ENCODE data around the gene TRIM72.
"Not testable (repeated sequence)": the region's sequence is repeated elsewhere in the genome, so short reads cannot be mapped to it uniquely, and the experiment has no call there.

Gene TRIM72

GRCh38 chr16:31190818-31191444, 23.0 kb upstream of the TRIM72 start:
- no peak for DNase-seq (ENCODE audit: low spot score)

GRCh38 chr16:31191697-31192428, 22.1 kb upstream of the TRIM72 start:
- no peak for DNase-seq (ENCODE audit: low spot score)

GRCh38 chr16:31192856-31193642, 20.9 kb upstream of the TRIM72 start:
- DNase-seq (ENCODE audit: low spot score) = no peak

GRCh38 chr16:31193874-31194273, 20.0 kb upstream of the TRIM72 start:
- no peak for DNase-seq (ENCODE audit: low spot score)

- no peak for DNase-seq (ENCODE audit: low spot score)
Observed at GRCh38 chr16:31194898-31195297, 19.0 kb upstream of the TRIM72 start.

GRCh38 chr16:31195861-31196260, 18.1 kb upstream of the TRIM72 start:
- DNase-seq (ENCODE audit: low spot score) = not testable (repeated sequence)

GRCh38 chr16:31196324-31197088, 17.4 kb upstream of the TRIM72 start:
- no peak for DNase-seq (ENCODE audit: low spot score)

- no peak for DNase-seq (ENCODE audit: low spot score)
Observed at GRCh38 chr16:31198207-31198882, 15.6 kb upstream of the TRIM72 start.

- no peak for DNase-seq (ENCODE audit: low spot score)
Observed at GRCh38 chr16:31199430-31200041, 14.4 kb upstream of the TRIM72 start.

GRCh38 chr16:31200111-31200510, 13.8 kb upstream of the TRIM72 start:
- DNase-seq (ENCODE audit: low spot score) = not testable (repeated sequence)

- no peak for DNase-seq (ENCODE audit: low spot score)
Observed at GRCh38 chr16:31200821-31201568, 12.9 kb upstream of the TRIM72 start.

GRCh38 chr16:31201582-31202413, 12.1 kb upstream of the TRIM72 start:
- DNase-seq (ENCODE audit: low spot score) = peak; percentile 37

- DNase-seq (ENCODE audit: low spot score) = peak; percentile 49
Observed at GRCh38 chr16:31202414-31203375, 11.2 kb upstream of the TRIM72 start, which contains the start of gene PYCARD. TSS of gene PYCARD (minus strand) at chr16:31202760. CDS start at chr16:31202690, 70 bp downstream.

GRCh38 chr16:31204871-31205666, 8.8 kb upstream of the TRIM72 start:
- no peak for DNase-seq (ENCODE audit: low spot score)

- no peak for DNase-seq (ENCODE audit: low spot score)
Observed at GRCh38 chr16:31206776-31207175, 7.1 kb upstream of the TRIM72 start.

GRCh38 chr16:31213342-31213741, 577 bp upstream of the TRIM72 start:
- DNase-seq (ENCODE audit: low spot score) = no peak

GRCh38 chr16:31214708-31215286, 878 bp downstream of the TRIM72 start:
- DNase-seq (ENCODE audit: low spot score) = no peak

Data from Ammon's horn (tissue), 1 donor.